SK-N-SH treated with all-trans-retinoic acid at 6 μM for 48 hours (cell line): ENCODE results near the gene B4GALT1.

ENCODE experiments used
- ARNTL ChIP-seq: fragments of 450-650 bp; formaldehyde crosslinking; IDR thresholded peaks from 2 replicates; pipeline ENCODE4 v1.5.0; 2020; ENCODE audit warnings: low read depth, mild to moderate bottlenecking, moderate library complexity, borderline replicate concordance
- BACH2 ChIP-seq: fragments of 250-450 bp; sonication (Bioruptor Pico); IDR thresholded peaks from 2 replicates; pipeline ENCODE4 v1.9.0; 2021; ENCODE audit warnings: mild to moderate bottlenecking, borderline replicate concordance
- GLIS3 ChIP-seq: fragments of 250-450 bp; sonication (Bioruptor Pico); IDR thresholded peaks from 2 replicates; pipeline ENCODE4 v1.5.0; 2020; ENCODE audit warnings: mild to moderate bottlenecking, moderate library complexity
- PPARA ChIP-seq: fragments of 250-450 bp; sonication (Bioruptor Pico); IDR thresholded peaks from 2 replicates; pipeline ENCODE4 v1.5.0; 2020; ENCODE audit warnings: mild to moderate bottlenecking, borderline replicate concordance
- RARB ChIP-seq: fragments of 250-450 bp; sonication (Bioruptor Pico); IDR thresholded peaks from 2 replicates; pipeline ENCODE4 v1.8.0; 2021; ENCODE audit warnings: mild to moderate bottlenecking, moderate library complexity
- TOX ChIP-seq: fragments of 250-450 bp; sonication (Bioruptor Pico); IDR thresholded peaks from 2 replicates; pipeline ENCODE4 v1.8.0; 2021; ENCODE audit warnings: mild to moderate bottlenecking, moderate library complexity, borderline replicate concordance
- ZFP3 ChIP-seq: fragments of 250-450 bp; sonication (Bioruptor Pico); IDR thresholded peaks from 2 replicates; pipeline ENCODE4 v1.5.0; 2020; ENCODE audit warnings: mild to moderate bottlenecking, moderate library complexity
- ZFP30 ChIP-seq: fragments of 450-650 bp; formaldehyde crosslinking; IDR thresholded peaks from 2 replicates; pipeline ENCODE4 v1.5.0; 2022; ENCODE audit warnings: mild to moderate bottlenecking, moderate library complexity
- ZNF70 ChIP-seq: fragments of 450-650 bp; formaldehyde crosslinking; IDR thresholded peaks from 2 replicates; pipeline ENCODE4 v1.5.0; 2020; ENCODE audit warnings: mild to moderate bottlenecking, moderate library complexity
- ZNF8 ChIP-seq: fragments of 450-650 bp; formaldehyde crosslinking; IDR thresholded peaks from 2 replicates; pipeline ENCODE4 v1.5.0; 2020; ENCODE audit warnings: mild to moderate bottlenecking, moderate library complexity
- TF ChIP-seq, protein P1 (sequence below): fragments of 250-450 bp; sonication (Bioruptor Pico); IDR thresholded peaks from 2 replicates; pipeline ENCODE4 v1.8.0; 2021; ENCODE audit warnings: low read depth, mild to moderate bottlenecking, moderate library complexity, borderline replicate concordance
- TF ChIP-seq, protein P2 (sequence below): fragments of 250-450 bp; sonication (Bioruptor Pico); IDR thresholded peaks from 2 replicates; pipeline ENCODE4 v1.8.0; 2020; ENCODE audit warnings: mild to moderate bottlenecking, moderate library complexity, borderline replicate concordance
- TF ChIP-seq, protein P3 (sequence below): fragments of 250-450 bp; sonication (Bioruptor Pico); IDR thresholded peaks from 2 replicates; pipeline ENCODE4 v1.5.1; 2020; ENCODE audit warnings: low read depth, mild to moderate bottlenecking, moderate library complexity
- TF ChIP-seq, protein P4 (sequence below): fragments of 250-450 bp; sonication (Bioruptor Pico); IDR thresholded peaks from 2 replicates; pipeline ENCODE4 v1.5.1; 2021; ENCODE audit warnings: mild to moderate bottlenecking, moderate library complexity

DNA sequence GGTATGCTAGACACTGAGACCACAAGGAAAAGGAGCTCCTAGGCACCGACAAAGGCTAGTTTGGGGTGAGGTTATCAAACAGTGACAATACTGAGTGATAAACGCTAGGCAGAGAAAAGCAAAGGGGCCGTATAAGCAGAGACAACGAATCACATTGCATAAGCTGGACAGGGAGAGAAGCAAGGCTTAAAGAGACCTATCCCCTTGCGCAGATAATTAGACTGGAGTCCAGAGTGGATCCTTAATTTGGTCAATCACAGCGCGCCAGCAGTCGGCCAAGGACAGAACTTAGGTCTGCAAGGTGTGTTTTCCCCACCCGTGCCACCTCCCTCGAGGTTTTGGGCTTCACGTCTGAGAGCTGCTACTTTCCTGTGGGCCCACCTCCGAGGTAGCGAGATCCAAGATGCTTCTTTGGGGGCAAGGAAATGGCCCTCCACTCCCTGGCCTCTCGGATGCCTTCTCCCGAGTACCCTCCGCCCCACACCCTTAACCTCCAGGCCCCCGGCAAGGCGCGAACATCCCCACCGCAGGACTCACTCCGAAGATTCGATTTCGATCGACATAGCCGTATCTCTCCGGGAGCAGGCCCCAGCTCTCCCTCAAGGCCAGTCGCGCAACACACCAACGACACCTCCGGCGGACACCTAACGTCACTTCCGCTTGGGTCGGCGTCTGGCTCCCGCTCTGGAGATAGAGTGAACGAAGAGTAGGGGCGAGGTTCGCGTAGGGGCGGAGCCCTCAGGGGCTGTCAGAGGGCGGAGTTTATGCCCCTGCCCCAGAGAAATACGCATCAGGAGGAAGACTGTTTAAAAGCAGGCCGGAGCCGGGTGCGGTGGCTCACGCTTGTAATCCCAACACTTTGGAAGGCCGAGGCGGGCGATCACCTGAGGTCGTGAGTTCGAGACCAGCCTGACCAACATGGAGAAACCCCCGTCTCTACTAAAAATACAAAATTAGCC, 90.8 kb downstream of the B4GALT1 start, which contains the start of gene SMU1:
- TF ChIP-seq, protein P1, sequence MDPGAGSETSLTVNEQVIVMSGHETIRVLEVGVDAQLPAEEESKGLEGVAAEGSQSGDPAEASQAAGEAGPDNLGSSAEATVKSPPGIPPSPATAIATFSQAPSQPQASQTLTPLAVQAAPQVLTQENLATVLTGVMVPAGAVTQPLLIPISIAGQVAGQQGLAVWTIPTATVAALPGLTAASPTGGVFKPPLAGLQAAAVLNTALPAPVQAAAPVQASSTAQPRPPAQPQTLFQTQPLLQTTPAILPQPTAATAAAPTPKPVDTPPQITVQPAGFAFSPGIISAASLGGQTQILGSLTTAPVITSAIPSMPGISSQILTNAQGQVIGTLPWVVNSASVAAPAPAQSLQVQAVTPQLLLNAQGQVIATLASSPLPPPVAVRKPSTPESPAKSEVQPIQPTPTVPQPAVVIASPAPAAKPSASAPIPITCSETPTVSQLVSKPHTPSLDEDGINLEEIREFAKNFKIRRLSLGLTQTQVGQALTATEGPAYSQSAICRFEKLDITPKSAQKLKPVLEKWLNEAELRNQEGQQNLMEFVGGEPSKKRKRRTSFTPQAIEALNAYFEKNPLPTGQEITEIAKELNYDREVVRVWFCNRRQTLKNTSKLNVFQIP (CRISPR knock-in tag), result no peak
- TF ChIP-seq, protein P2, sequence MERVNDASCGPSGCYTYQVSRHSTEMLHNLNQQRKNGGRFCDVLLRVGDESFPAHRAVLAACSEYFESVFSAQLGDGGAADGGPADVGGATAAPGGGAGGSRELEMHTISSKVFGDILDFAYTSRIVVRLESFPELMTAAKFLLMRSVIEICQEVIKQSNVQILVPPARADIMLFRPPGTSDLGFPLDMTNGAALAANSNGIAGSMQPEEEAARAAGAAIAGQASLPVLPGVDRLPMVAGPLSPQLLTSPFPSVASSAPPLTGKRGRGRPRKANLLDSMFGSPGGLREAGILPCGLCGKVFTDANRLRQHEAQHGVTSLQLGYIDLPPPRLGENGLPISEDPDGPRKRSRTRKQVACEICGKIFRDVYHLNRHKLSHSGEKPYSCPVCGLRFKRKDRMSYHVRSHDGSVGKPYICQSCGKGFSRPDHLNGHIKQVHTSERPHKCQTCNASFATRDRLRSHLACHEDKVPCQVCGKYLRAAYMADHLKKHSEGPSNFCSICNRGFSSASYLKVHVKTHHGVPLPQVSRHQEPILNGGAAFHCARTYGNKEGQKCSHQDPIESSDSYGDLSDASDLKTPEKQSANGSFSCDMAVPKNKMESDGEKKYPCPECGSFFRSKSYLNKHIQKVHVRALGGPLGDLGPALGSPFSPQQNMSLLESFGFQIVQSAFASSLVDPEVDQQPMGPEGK, result no peak
- TF ChIP-seq BACH2 (CRISPR knock-in tag), result no peak
- TF ChIP-seq RARB (CRISPR knock-in tag), result no peak
- TF ChIP-seq, protein P3, sequence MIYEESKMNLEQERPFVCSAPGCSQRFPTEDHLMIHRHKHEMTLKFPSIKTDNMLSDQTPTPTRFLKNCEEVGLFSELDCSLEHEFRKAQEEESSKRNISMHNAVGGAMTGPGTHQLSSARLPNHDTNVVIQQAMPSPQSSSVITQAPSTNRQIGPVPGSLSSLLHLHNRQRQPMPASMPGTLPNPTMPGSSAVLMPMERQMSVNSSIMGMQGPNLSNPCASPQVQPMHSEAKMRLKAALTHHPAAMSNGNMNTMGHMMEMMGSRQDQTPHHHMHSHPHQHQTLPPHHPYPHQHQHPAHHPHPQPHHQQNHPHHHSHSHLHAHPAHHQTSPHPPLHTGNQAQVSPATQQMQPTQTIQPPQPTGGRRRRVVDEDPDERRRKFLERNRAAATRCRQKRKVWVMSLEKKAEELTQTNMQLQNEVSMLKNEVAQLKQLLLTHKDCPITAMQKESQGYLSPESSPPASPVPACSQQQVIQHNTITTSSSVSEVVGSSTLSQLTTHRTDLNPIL (CRISPR knock-in tag), result no peak
- TF ChIP-seq GLIS3 (CRISPR knock-in tag), result no peak
- no peak for TF ChIP-seq TOX (CRISPR knock-in tag)
- TF ChIP-seq PPARA, result no peak
- no peak for TF ChIP-seq ZFP3
- TF ChIP-seq ZFP30 (CRISPR knock-in tag), result no peak
- no peak for TF ChIP-seq ARNTL (CRISPR knock-in tag)
- no peak for TF ChIP-seq ZNF8 (CRISPR knock-in tag)
- TF ChIP-seq ZNF70, result no peak
- TF ChIP-seq, protein P4, sequence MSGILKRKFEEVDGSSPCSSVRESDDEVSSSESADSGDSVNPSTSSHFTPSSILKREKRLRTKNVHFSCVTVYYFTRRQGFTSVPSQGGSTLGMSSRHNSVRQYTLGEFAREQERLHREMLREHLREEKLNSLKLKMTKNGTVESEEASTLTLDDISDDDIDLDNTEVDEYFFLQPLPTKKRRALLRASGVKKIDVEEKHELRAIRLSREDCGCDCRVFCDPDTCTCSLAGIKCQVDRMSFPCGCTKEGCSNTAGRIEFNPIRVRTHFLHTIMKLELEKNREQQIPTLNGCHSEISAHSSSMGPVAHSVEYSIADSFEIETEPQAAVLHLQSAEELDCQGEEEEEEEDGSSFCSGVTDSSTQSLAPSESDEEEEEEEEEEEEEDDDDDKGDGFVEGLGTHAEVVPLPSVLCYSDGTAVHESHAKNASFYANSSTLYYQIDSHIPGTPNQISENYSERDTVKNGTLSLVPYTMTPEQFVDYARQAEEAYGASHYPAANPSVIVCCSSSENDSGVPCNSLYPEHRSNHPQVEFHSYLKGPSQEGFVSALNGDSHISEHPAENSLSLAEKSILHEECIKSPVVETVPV (CRISPR knock-in tag), result no peak
